Measurements from ENCODE around the gene PCDH17.

Gene PCDH17

GRCh38 chr13:57631596-57632275, at the start of gene PCDH17:
Gene PCDH17, plus strand, starts transcription at chr13:57631744. Its CDS starts 803 bp downstream, at chr13:57632547.
- intact Hi-C loops (cut with DNase I): loop anchor here (10.0 kb wide), 1 partner anchor 103 kb away; no protein-coding TSS in a partner anchor
- peak; percentile 58 to 92 (median 80) for DNase-seq

DNA sequence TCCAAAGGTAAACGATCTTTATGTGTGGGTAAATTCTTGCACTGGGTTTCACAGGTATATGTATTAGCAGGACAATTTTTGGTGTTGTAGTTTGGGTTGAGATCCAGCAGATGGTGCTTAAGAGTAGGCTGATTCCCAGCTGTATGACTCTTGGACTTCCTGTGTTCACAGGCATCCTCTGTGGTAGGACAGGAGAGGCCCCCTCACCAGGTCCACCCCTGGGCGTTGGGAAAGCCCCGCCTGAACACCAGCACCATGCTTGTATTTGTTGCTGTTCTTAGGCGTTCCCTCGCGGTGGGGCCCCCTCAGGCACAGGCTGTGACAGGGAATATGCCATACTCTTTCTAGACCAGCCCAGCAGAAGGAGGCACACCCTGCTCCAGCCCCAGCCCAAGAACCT, 49.5 kb upstream of the PCDH17 start:
- intact Hi-C loops (cut with DNase I): no loop called here
- DNase-seq: no peak

DNA sequence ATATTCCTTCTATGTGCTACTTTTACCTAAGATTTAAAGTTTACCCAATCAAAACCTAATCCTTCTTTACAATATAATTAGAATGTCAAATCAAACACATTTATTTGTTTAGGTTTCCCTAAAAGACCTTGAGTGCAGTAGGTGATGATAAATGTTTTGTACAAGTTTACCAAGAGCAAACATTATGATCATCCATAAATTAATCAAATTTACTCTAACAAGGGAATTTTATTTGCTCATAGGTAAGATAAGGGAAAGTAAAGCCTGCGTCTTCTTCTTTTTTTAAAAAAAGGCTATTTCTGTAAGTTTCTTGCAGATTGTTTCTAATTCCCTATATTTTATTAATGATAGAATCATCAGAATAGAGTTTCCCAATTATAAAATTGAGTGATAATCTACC, 48.0 kb upstream of the PCDH17 start:
- DNase-seq: no peak
- intact Hi-C loops (cut with DNase I): no loop called here

DNA sequence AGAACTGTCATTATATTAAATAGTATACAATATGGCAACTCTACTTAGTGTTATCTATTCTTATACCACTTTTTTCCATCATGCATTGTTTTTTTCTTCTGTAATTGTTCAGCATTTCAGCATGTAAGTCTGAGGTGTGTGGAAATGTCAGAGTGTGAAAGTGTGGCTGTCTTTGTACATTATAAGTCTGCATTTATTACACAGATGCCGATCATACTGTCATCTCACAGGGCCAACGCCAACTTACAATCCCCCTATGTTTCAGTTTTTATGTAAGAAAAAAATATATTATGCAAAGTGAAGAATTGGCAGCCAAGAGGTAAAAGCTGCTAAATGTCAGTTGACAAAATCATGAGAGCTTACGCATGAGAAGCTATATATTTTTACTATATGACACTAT, 42.9 kb upstream of the PCDH17 start:
- intact Hi-C loops (cut with DNase I): no loop called here
- no peak for DNase-seq

DNA sequence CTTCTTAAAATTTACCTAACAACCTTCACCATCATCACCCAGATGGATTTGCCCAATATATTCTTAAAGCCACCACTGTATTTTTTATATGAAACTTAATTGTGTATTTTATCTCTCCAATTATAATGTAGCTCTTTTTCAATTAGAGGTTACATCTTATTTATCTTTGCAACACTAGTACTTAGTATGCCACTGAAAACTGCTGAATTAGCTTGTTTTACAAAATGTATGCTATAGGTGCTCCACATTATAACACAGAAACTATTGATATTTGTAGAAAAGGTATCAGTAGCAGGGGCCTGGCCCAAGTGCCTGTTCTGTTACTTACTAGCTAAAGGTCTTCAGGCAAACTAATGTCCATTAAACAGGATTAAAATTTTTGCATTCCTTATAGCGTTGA, 35.8 kb upstream of the PCDH17 start:
- DNase-seq: no peak
- intact Hi-C loops (cut with DNase I): no loop called here

DNA sequence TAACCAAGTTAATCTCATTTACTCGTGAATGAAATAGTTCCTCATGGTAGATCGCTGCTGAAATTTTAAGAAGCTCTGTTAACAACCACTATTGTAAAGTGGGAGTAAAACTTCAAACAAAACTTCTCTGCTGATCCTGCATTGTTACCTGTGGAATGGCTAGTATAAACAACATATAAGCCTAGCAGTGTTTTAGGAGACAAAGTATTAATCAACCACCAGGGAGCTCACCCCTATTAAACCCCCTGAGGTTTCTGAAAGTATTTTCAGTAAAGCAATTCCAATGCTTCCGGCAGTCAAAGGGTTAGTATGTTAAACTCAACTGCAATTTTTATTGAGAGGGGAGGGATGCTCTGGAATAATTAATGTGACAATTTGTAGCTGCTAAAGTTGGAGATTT, 30.0 kb upstream of the PCDH17 start:
- intact Hi-C loops (cut with DNase I): no loop called here
- DNase-seq: no peak

- intact Hi-C loops (cut with DNase I): no loop called here
- no peak for DNase-seq
These were observed 27.1 kb upstream of the PCDH17 start for GRCh38 chr13:57604442-57604841.

GRCh38 chr13:57611969-57612368, 19.6 kb upstream of the PCDH17 start:
- intact Hi-C loops (cut with DNase I): no loop called here
- DNase-seq: no peak

- DNase-seq: no peak
- intact Hi-C loops (cut with DNase I): no loop called here
These were observed 19.0 kb upstream of the PCDH17 start for GRCh38 chr13:57612568-57612967.

DNA sequence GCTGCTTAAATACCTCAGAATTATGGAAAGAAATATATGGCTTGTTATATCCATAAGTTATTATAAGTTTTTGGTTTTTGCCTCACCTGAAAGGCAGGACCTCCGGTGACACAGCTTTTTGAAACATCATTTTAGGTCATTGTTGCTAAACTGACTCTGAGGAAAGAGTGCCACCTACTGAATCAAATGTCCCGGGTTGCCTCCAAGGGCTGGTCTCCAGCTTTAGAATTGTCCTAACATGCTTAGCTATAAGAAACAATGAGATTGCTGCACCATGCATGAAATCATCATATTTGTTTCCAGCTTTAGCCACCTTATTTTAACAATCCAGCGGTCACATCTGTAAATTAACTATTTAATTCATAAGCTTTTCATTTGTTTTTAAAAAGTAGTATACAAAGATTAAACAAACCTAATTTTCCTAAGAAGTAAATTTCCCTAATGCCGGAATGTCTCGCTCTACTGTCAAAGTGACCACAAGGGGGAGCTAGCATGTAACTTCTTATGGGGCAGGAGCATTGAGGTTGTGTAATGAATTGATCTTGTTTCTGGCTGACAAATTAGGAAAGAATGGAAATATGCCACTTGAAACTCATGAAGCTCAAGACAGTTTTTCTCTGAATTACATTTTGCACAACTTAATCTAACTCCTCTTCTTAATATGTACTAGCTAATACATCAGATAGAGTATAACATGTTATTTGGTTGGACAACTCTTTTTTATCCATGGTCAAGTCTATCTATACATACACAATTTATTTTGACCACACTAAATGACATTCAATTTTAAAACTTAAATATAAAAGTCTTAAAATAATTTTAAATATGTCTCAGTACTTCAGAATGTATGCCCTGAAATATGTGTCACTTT, 6.7 kb upstream of the PCDH17 start:
- intact Hi-C loops (cut with DNase I): no loop called here

DNA sequence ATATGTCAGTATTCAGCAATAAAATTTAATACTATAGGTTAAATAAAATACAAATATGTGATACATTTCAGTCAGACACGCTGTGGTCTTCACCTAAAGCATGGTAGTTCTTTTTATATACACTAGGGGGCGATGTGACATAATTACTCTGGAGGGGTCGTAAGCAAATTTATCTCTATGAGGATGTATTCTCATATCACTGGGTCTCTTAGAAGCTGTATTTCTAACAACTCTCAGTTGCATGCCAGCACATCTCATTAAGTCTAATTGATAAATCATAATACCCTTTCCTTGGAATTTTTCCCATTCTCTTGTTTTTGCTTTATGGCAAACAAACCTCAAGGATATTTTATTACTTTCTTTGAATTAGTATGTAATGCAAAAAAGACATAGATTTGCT, 3.9 kb upstream of the PCDH17 start:
- intact Hi-C loops (cut with DNase I): loop anchor here (2.0 kb wide), 1 partner anchor 231 kb away; no protein-coding TSS in a partner anchor
- peak in 1 of 42 donors; percentile 53 for DNase-seq

More for the DNA sequence above, 6.7 kb upstream of the PCDH17 start:
- DNase-seq: peak in 37 of 42 donors; percentile 9 to 88 (median 59)

DNA sequence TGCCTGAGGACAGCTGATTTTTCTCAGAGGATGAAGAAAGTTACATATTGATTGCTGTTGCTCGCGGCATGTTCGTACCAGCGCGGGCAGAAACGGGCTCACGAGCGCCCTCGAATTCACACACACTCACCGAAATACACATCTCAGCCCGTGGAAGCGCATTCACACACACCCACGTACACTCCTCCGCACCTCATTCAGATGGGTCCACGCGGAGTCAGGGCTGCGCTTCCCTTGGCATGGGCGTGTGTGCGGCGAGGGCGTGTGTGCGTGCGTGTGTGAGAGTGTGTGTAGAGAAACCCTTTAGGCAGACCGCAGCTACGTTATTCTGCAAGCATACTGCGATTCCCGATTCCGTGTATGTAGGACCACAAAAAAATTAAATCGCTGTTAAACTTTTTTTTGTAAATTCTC, 2.1 kb upstream of the PCDH17 start:
- DNase-seq: peak; percentile 59 to 90 (median 76)
- intact Hi-C loops (cut with DNase I): loop anchor here (2.0 kb wide), 1 partner anchor 229 kb away; no protein-coding TSS in a partner anchor

DNA sequence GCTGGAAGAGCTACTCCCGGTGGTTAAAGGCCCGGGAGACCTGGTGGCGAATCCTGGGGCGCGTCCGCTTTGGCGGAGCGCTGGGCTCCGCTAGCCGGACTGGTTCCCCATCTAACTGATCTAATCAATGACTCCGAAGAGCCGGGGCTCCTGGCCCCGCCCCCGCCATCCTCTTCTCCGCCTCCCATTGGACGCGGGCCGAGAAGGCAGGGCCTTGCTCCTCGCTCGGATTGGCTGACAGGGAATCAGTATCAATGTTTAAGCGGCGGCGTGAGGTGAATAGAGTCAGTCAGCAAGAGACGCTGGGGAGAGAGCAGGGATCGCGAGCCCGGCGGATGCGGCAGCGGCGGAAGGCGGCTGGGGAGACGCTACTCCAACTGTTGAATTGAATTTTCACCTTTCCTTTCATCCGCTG, 1.7 kb upstream of the PCDH17 start:
- peak; percentile 97 to 100 (median 99) for DNase-seq
- intact Hi-C loops (cut with DNase I): loop anchor here (2.0 to 10.0 kb wide), 2 partner anchors 105 to 229 kb away; no protein-coding TSS in a partner anchor

- peak; percentile 26 to 85 (median 66) for DNase-seq
- intact Hi-C loops (cut with DNase I): loop anchor here (10.0 kb wide), 1 partner anchor 104 kb away; no protein-coding TSS in a partner anchor
These were observed 616 bp upstream of the PCDH17 start for GRCh38 chr13:57630661-57631595.

GRCh38 chr13:57632276-57633140, 964 bp downstream of the PCDH17 start:
- intact Hi-C loops (cut with DNase I): loop anchor here (10.0 kb wide), 1 partner anchor 102 kb away; no protein-coding TSS in a partner anchor
- peak; percentile 12 to 78 (median 54) for DNase-seq

GRCh38 chr13:57633141-57633949, 1.8 kb downstream of the PCDH17 start:
- intact Hi-C loops (cut with DNase I): loop anchor here (10.0 kb wide), 1 partner anchor 101 kb away; no protein-coding TSS in a partner anchor
- DNase-seq: peak; percentile 72 to 96 (median 89)

All from head of caudate nucleus (tissue), 42 donors.